Astrocyte of the spinal cord (primary cell): ENCODE data around the gene DMRTB1.
"Not testable (repeated sequence)": the region's sequence is repeated elsewhere in the genome, so short reads cannot be mapped to it uniquely, and the experiment has no call there.

Source experiments
- DNase-seq: peaks from one replicate; pipeline ENCODE4 v3.0.0; 2011; ENCODE audit warnings: low read depth, low spot score
- H3K4me3 ChIP-seq: 2 replicates; pipeline ENCODE4 v1.5.1; 2011; ENCODE audit warnings: low read depth, mild to moderate bottlenecking, low read length, moderate library complexity
- in situ Hi-C: cut with HindIII; loops from 2 replicates; pipeline ENCODE4 v1.10.0; 2017; ENCODE audit warnings: low sequenced_read_pairs
- TF ChIP-seq, protein P1 (sequence below): IDR thresholded peaks from 2 replicates; pipeline ENCODE4 v1.5.1; 2012; ENCODE audit warnings: low read depth, mild to moderate bottlenecking, low read length, inconsistent platforms

DMRTB1 gene

GRCh38 chr1:53432611-53433010 lies 26.6 kb upstream of the DMRTB1 start:
- in situ Hi-C loops, result no loop called here
- TF ChIP-seq, protein P1, sequence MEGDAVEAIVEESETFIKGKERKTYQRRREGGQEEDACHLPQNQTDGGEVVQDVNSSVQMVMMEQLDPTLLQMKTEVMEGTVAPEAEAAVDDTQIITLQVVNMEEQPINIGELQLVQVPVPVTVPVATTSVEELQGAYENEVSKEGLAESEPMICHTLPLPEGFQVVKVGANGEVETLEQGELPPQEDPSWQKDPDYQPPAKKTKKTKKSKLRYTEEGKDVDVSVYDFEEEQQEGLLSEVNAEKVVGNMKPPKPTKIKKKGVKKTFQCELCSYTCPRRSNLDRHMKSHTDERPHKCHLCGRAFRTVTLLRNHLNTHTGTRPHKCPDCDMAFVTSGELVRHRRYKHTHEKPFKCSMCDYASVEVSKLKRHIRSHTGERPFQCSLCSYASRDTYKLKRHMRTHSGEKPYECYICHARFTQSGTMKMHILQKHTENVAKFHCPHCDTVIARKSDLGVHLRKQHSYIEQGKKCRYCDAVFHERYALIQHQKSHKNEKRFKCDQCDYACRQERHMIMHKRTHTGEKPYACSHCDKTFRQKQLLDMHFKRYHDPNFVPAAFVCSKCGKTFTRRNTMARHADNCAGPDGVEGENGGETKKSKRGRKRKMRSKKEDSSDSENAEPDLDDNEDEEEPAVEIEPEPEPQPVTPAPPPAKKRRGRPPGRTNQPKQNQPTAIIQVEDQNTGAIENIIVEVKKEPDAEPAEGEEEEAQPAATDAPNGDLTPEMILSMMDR, result no peak
- H3K4me3 ChIP-seq, result no peak overlapping the region
- DNase-seq, result no peak

DNA sequence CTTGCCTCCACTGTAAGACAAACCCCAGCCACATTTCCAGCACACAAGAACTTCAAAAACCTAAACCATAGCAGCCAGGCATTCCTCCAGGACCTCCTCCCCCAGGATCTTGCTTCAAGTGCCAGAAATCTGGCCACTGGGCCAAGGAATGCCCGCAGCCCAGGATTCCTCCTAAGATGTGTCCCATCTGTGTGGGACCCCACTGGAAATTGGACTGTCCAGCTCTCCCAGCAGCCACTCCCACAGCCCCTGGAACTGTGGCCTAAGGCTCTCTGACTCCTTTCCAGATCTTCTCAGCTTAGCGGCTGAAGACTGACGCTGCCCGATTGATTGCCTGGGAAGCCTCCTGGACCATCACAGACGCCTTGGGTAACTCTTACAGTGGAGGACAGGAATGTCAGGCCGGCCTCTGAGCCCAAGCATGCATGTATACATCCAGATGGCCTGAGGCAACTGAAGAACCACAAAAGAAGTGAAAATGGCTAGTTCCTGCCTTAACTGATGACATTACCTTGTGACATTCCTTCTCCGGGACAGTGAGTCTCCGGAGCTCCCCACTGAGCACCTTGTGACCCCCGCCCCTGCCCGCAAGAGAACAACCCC lies 24.7 kb upstream of the DMRTB1 start:
- H3K4me3 ChIP-seq, in situ Hi-C loops: not testable (repeated sequence)

DNA sequence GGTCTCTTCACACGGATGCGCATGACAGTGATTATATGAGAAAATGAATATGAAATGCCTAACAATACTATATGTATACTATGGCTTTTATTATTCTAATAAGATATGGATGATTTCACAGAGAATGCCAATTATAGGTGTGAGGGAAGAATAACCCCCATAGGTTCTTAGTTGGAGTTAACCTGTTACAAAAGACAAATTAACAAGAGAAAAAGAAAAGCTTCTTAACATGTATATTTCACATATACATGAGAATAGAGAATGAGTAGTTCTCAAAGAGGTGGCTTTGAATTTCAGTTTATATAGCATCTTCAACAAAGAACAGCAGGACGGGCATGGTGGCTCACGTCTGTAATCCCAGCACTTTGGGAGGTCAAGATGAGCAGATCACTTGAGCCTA lies 24.0 kb upstream of the DMRTB1 start:
- no peak for DNase-seq
- no peak overlapping the region for H3K4me3 ChIP-seq
- TF ChIP-seq, protein P1, result no peak
- in situ Hi-C loops, result no loop called here

More for the DNA sequence above, 24.7 kb upstream of the DMRTB1 start:
- not testable (repeated sequence) for DNase-seq

- no peak overlapping the region for H3K4me3 ChIP-seq
- TF ChIP-seq, protein P1, result no peak
- in situ Hi-C loops, result no loop called here
- no peak for DNase-seq
These were observed 20.5 kb upstream of the DMRTB1 start for GRCh38 chr1:53438427-53439336.

DNA sequence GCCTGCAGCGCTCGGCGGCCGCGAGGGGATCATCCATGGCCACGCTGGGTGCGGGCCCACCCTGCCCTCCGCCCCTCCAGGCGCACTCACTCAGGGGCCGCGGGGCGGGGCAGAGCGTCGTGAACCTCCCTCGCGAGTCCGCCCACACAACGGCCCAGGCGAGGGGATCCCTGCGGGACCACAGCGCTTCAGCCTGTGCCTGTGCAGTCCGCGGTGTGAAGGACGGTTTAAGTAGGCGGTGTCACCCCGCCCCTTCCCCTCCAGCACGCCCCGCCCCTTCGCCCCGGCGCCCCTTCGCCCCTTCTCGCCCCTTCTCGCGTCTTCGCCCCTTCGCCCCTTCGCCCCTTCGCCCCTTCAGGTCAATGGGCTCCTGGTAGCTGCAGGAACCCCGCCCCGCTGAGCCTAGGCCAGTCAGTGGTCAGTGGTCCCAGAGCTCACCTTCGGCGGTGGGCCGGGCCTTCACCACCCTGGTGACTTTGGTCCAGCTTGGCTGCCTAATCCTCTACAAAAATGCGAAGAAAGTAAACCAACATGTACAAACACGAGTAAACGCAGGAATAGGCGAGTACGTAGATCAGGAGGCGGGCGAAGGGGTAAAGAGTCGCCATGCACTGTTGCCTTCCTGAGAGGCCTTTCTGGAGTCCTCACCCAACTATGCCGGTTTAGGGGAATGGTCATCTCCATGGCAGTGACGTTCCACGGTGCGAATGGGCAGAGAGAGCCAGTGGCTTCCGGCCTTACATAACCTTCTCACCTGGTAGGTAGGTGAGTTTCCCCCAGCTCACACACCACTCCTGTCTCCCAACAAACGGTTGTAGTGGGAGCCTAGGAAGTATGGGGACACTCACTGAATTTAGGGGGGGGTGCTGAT lies 19.6 kb upstream of the DMRTB1 start:
- no peak overlapping the region for H3K4me3 ChIP-seq
- no peak for DNase-seq
- in situ Hi-C loops, result no loop called here
- TF ChIP-seq, protein P1, result no peak

GRCh38 chr1:53440633-53441032 lies 18.6 kb upstream of the DMRTB1 start:
- TF ChIP-seq, protein P1, result no peak
- DNase-seq, result no peak
- H3K4me3 ChIP-seq, result no peak overlapping the region
- in situ Hi-C loops, result no loop called here
